H9 (cell line): ENCODE results near the gene MGAT5. TPM values are rescaled to one million over a fixed set of nuclear protein-coding genes. Genes with fewer than 3 reads are reported as not detected.

Experiments
- DNase-seq: peaks from one replicate; pipeline ENCODE4 v3.0.0-alpha.2; 2017
- H2AFZ ChIP-seq: one replicate; pipeline ENCODE4 v1.6.1; 2013; ENCODE audit warnings: mild to moderate bottlenecking, low read length, control low read depth, moderate library complexity
- H2AK5ac ChIP-seq: 2 replicates; pipeline ENCODE4 v1.6.1; 2013; ENCODE audit warnings: low read length, control low read depth, mixed read lengths; ENCODE audit not compliant: insufficient read length
- H2BK120ac ChIP-seq: one replicate; pipeline ENCODE4 v1.6.1; 2013; ENCODE audit warnings: low read depth, mild to moderate bottlenecking, low read length, control low read depth, inconsistent platforms; ENCODE audit not compliant: poor library complexity, severe bottlenecking
- H2BK12ac ChIP-seq: 2 replicates; pipeline ENCODE4 v1.6.1; 2013; ENCODE audit warnings: low read length, control low read depth, mixed read lengths, low read depth; ENCODE audit not compliant: insufficient read length
- H2BK15ac ChIP-seq: 2 replicates; pipeline ENCODE4 v1.6.1; 2013; ENCODE audit warnings: low read depth, low read length, control low read depth
- H2BK20ac ChIP-seq: one replicate; pipeline ENCODE4 v1.6.1; 2013; ENCODE audit warnings: low read depth, mild to moderate bottlenecking, low read length, control low read depth, inconsistent platforms; ENCODE audit not compliant: poor library complexity, severe bottlenecking
- H2BK5ac ChIP-seq: 2 replicates; pipeline ENCODE4 v1.6.1; 2013; ENCODE audit warnings: low read length, control low read depth, mixed read lengths; ENCODE audit not compliant: insufficient read length
- H3K14ac ChIP-seq: 2 replicates; pipeline ENCODE4 v1.6.1; 2013; ENCODE audit warnings: low read length, control low read depth; ENCODE audit not compliant: insufficient read depth
- H3K18ac ChIP-seq: 2 replicates; pipeline ENCODE4 v1.6.1; 2013; ENCODE audit warnings: low read depth, mild to moderate bottlenecking, mixed read lengths, low read length, control low read depth; ENCODE audit not compliant: insufficient read length
- H3K23ac ChIP-seq: 2 replicates; pipeline ENCODE4 v1.6.1; 2013; ENCODE audit warnings: low read length, control low read depth, mixed read lengths, low read depth; ENCODE audit not compliant: insufficient read length
- H3K23me2 ChIP-seq: 2 replicates; pipeline ENCODE4 v1.6.1; 2013; ENCODE audit warnings: low read depth, mild to moderate bottlenecking, mixed read lengths, low read length, control low read depth; ENCODE audit not compliant: insufficient read length, poor library complexity, severe bottlenecking
- H3K27ac ChIP-seq: 2 replicates; pipeline ENCODE4 v1.5.1; 2013; ENCODE audit warnings: low read length, control low read depth, mixed read lengths, low read depth; ENCODE audit not compliant: insufficient read length
- H3K27me3 ChIP-seq: 2 replicates; pipeline ENCODE4 v1.6.1; 2013; ENCODE audit warnings: low read length, control low read depth, inconsistent platforms; ENCODE audit not compliant: insufficient read depth
- H3K4ac ChIP-seq: 2 replicates; pipeline ENCODE4 v1.6.1; 2013; ENCODE audit warnings: low read depth, mild to moderate bottlenecking, control low read depth, inconsistent platforms, low read length, moderate library complexity
- H3K4me1 ChIP-seq: 2 replicates; pipeline ENCODE4 v1.6.1; 2013; ENCODE audit warnings: low read length, control low read depth, inconsistent platforms; ENCODE audit not compliant: insufficient read depth
- H3K4me2 ChIP-seq: 2 replicates; pipeline ENCODE4 v1.6.1; 2013; ENCODE audit warnings: low read length, control low read depth, mixed read lengths; ENCODE audit not compliant: insufficient read length, insufficient read depth
- H3K56ac ChIP-seq: 2 replicates; pipeline ENCODE4 v1.6.1; 2013; ENCODE audit warnings: low read depth, mild to moderate bottlenecking, mixed read lengths, low read length, control low read depth; ENCODE audit not compliant: insufficient read length
- H3K79me1 ChIP-seq: 2 replicates; pipeline ENCODE4 v1.6.1; 2013; ENCODE audit warnings: low read depth, mild to moderate bottlenecking, moderate library complexity, low read length, control low read depth, inconsistent platforms; ENCODE audit not compliant: insufficient read depth, poor library complexity, severe bottlenecking
- H3K79me2 ChIP-seq: 2 replicates; pipeline ENCODE4 v1.6.1; 2013; ENCODE audit warnings: low read length, control low read depth, inconsistent platforms; ENCODE audit not compliant: insufficient read depth
- H3K9ac ChIP-seq: 2 replicates; pipeline ENCODE4 v1.6.1; 2013; ENCODE audit warnings: low read length, control low read depth, mixed read lengths; ENCODE audit not compliant: insufficient read length; ENCODE audit errors: extremely low read depth
- H3K9me3 ChIP-seq: one replicate; pipeline ENCODE4 v1.6.1; 2013; ENCODE audit warnings: low read depth, low read length, inconsistent platforms; ENCODE audit not compliant: control insufficient read depth
- H3T11ph ChIP-seq: one replicate; pipeline ENCODE4 v1.6.1; 2013; ENCODE audit warnings: mild to moderate bottlenecking, low read length, control low read depth, inconsistent platforms
- H4K20me1 ChIP-seq: one replicate; pipeline ENCODE4 v1.6.1; 2013; ENCODE audit not compliant: control insufficient read depth, insufficient read length, insufficient read depth
- H4K5ac ChIP-seq: 2 replicates; pipeline ENCODE4 v1.6.1; 2013; ENCODE audit warnings: low read depth, mild to moderate bottlenecking, mixed read lengths, low read length, control low read depth; ENCODE audit not compliant: insufficient read length
- H4K8ac ChIP-seq: replicated peaks from 2 replicates; pipeline ENCODE4 v1.6.1; 2013; ENCODE audit warnings: low read length, control low read depth, mixed read lengths, low read depth; ENCODE audit not compliant: insufficient read length
- H4K91ac ChIP-seq: 2 replicates; pipeline ENCODE4 v1.6.1; 2013; ENCODE audit warnings: low read depth, mild to moderate bottlenecking, moderate library complexity, mixed read lengths, low read length, control low read depth; ENCODE audit not compliant: insufficient read length
- H3K27ac Mint-ChIP-seq, 3 experiments: 2 replicates in 2 of 3; 3 replicates in 1 of 3; pipeline ENCODE4 v1.8.0; 2020 to 2021; ENCODE audit warnings: mixed read lengths in 3 of 3, mild to moderate bottlenecking in 1 of 3, moderate library complexity in 1 of 3
- H3K27me3 Mint-ChIP-seq: 2 replicates; pipeline ENCODE4 v1.8.0; 2021; ENCODE audit warnings: low read depth, mild to moderate bottlenecking, moderate library complexity, mixed read lengths
- H3K36me3 Mint-ChIP-seq, 3 experiments: 2 replicates in 2 of 3; 3 replicates in 1 of 3; pipeline ENCODE4 v1.8.0; 2020 to 2021; ENCODE audit warnings: low read depth in 3 of 3, mixed read lengths in 3 of 3; ENCODE audit not compliant: insufficient read depth in 1 of 3
- H3K4me1 Mint-ChIP-seq, 2 experiments: 2 replicates each; pipeline ENCODE4 v1.8.0; 2020; ENCODE audit warnings: mixed read lengths in 2 of 2
- H3K4me3 Mint-ChIP-seq, 2 experiments: 2 replicates in 1 of 2; 3 replicates in 1 of 2; pipeline ENCODE4 v1.8.0; 2020 to 2021; ENCODE audit warnings: mild to moderate bottlenecking in 2 of 2, mixed read lengths in 2 of 2, moderate library complexity in 1 of 2
- H3K9me3 Mint-ChIP-seq, 2 experiments: 2 replicates in 1 of 2; 3 replicates in 1 of 2; pipeline ENCODE4 v1.8.0; 2020; ENCODE audit warnings: mild to moderate bottlenecking in 2 of 2, mixed read lengths in 2 of 2, moderate library complexity in 1 of 2
- whole genome bisulfite sequencing: extraction: QIAGEN DNeasy Blood & Tissue Kit; methylation state at CpG from one replicate; pipeline ENCODE4 v1.1.7; 2013; ENCODE audit warnings: missing lambda C conversion rate, low lambda C conversion rate, mixed read lengths; ENCODE audit not compliant: insufficient read length; ENCODE audit errors: extremely low coverage; 5-methylcytosine and 5-hydroxymethylcytosine counted together
- total RNA-seq: library from RNA; stranded (reverse); gene quantifications from 2 replicates; pipeline ENCODE4 v1.2.1, GENCODE V29; 2021
- TF ChIP-seq, protein P1 (sequence below): fragments of 200-600 bp; sonication (generic); conservative IDR thresholded peaks from 3 replicates; pipeline ENCODE4 v1.8.0; 2021; ENCODE audit warnings: antibody characterized with exemption, mild to moderate bottlenecking

The MGAT5 gene
- total RNA-seq, 1 experiment from 2014 or later = 25.7 TPM

DNA sequence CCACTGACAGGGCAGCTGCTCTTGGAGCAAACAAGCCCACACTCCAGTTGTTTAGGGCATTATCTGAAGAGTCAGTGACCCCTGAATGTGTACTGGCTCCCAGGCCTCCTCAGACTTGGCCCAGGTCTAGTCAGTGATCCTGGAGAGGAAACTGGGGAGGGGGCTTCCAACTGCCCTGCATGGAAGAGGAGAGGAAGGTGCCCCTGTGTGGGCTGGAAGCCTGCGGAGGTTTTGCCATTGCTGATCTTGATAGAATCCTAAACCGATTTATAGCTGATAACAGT is 197.4 kb downstream of the MGAT5 start:
- Histone ChIP-seq H3K56ac (no peak overlapping the region), H2BK20ac (no peak overlapping the region), H3K79me1 (no peaks in the 10 kb centered on the region), H4K20me1 (no peaks in the 10 kb centered on the region), H4K8ac (no peak overlapping the region), H3K18ac (no peak overlapping the region), H3K27ac (no peak overlapping the region), H2BK120ac (no peak overlapping the region), H2AK5ac (no peak overlapping the region), H2BK15ac (no peak overlapping the region), H3K4me1 (no peaks in the 10 kb centered on the region), H4K5ac (no peak overlapping the region), H3T11ph (no peak overlapping the region), H3K9ac (no peak overlapping the region), H4K91ac (no peak overlapping the region), H3K4me2 (no peak overlapping the region), H2BK12ac (no peak overlapping the region), H3K4ac (no peak overlapping the region), H3K79me2 (no peaks in the 10 kb centered on the region), H3K14ac (no peak overlapping the region), H3K23ac (no peak overlapping the region), H3K23me2 (no peaks in the 10 kb centered on the region), H3K9me3 (no peaks in the 10 kb centered on the region), H3K27me3 (no peaks in the 10 kb centered on the region), H2AFZ (no peak overlapping the region), H2BK5ac (no peak overlapping the region)
- TF ChIP-seq, protein P1, sequence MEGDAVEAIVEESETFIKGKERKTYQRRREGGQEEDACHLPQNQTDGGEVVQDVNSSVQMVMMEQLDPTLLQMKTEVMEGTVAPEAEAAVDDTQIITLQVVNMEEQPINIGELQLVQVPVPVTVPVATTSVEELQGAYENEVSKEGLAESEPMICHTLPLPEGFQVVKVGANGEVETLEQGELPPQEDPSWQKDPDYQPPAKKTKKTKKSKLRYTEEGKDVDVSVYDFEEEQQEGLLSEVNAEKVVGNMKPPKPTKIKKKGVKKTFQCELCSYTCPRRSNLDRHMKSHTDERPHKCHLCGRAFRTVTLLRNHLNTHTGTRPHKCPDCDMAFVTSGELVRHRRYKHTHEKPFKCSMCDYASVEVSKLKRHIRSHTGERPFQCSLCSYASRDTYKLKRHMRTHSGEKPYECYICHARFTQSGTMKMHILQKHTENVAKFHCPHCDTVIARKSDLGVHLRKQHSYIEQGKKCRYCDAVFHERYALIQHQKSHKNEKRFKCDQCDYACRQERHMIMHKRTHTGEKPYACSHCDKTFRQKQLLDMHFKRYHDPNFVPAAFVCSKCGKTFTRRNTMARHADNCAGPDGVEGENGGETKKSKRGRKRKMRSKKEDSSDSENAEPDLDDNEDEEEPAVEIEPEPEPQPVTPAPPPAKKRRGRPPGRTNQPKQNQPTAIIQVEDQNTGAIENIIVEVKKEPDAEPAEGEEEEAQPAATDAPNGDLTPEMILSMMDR = no peak
- H3K4me1 Mint-ChIP-seq = peaks cover 10 to 14% of the 10 kb centered on the region in 2 experiments; a peak in 3 of 4 replicates
- DNase-seq = no peak
- H3K27me3 Mint-ChIP-seq = no peaks in the 10 kb centered on the region
- H3K9me3 Mint-ChIP-seq = no peaks in the 10 kb centered on the region
- no peak overlapping the region for H3K4me3 Mint-ChIP-seq
- peak overlapping the region in 1 of 3 experiments; percentile 15; a peak in 2 of 7 replicates for H3K27ac Mint-ChIP-seq
- no CpG with 5 or more reads among the region's 2 CpGs for WGBS
- peaks cover 7 to 13% (median 13%) of the 10 kb centered on the region in 3 experiments; a peak in 6 of 7 replicates for H3K36me3 Mint-ChIP-seq
